ENCODE data around the gene CARS1.

Gene CARS1

DNA sequence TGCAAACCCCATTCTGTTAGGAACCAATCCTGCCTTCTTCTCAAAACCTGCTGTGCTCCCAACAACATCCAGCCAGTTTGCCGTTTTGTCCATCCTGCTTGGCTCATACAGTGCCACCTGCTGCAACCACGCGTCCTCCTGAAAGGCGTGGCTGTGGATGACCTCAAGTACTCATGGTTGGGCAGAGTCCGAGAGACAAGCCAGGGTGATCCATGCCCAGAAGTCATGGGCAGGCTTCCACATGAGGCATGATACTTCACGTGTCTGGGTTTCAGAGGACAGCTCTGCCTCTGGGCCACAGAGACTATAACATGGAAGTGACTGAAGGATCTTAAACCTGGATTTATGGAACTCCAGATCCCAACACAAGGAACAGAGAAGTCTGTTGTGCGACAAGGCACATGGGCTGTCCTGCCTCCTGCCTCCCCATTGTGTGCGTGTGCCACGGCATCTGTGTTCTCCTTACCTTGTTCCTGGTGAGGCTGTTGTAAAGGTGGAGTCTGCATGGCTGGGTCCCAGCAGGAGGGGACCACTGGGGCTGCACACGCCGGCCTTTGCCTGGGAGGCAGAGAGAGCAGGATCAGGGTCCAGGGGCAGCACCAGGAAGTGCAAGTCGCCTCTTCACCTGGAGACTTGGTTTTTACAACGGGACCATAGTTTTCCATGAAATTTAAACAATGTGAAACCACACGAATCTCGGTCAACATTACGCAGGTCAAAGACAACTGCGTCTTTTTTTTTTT is 15.4 kb downstream of the CARS1 start:
- DNase-seq (ENCODE audit: low read depth in 4 of 4, low spot score in 1 of 4) = no peak

- DNase-seq (ENCODE audit: low read depth in 4 of 4, low spot score in 1 of 4) = no peak
These were observed 16.3 kb downstream of the CARS1 start for GRCh38 chr11:3040881-3041280.

GRCh38 chr11:3037945-3038271 is 19.3 kb downstream of the CARS1 start:
- no peak for DNase-seq (ENCODE audit: low read depth in 4 of 4, low spot score in 1 of 4)

DNA sequence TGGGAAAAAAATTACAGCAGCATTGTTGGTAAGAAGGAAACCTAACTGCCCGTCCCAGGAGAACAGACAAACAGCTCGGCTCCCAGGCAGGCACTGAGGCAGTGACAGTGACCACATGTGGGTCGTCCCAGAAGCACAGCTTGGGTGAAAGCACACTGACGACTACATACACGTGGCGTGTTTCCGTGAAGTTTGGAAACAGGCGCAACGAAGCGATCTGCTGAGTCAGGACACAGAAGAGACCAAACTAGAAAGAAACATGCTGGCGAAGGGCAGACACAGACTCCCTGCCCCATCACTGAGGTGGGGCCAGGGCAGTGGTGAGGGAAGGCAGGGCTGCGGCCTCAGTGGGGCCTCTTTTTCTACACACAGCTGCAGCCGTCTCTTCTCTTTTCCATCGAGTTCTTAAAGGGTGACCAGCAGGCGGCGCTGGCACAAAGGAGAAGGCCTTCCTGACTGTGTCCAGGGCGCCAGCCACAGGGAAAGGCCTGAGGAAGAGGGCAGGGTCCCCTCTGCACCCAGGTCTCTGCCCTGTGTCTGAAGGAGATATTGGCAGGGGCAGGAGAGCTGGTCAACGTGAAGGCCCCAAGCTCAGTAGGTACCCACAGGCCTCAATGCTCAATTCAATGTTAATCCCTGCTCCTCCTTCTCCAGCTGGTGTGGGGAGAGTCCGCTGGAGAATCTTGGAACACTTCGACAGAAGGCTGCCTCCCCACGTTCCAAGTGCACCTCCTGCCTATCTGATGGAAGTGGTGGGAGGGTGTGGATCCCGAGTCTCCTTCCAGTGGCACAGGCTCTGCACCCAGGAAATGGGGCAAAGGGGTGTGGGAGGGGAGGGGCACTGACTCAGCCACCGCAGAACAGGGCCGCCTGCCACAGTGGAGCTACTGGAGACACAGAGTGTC is 19.9 kb downstream of the CARS1 start:
- no peak for DNase-seq (ENCODE audit: low read depth in 4 of 4, low spot score in 1 of 4)

GRCh38 chr11:3036419-3036818 is 20.8 kb downstream of the CARS1 start:
- no peak for DNase-seq (ENCODE audit: low read depth in 4 of 4, low spot score in 1 of 4)

GRCh38 chr11:3035333-3035732 is 21.9 kb downstream of the CARS1 start:
- no peak for DNase-seq (ENCODE audit: low read depth in 4 of 4, low spot score in 1 of 4)

DNA sequence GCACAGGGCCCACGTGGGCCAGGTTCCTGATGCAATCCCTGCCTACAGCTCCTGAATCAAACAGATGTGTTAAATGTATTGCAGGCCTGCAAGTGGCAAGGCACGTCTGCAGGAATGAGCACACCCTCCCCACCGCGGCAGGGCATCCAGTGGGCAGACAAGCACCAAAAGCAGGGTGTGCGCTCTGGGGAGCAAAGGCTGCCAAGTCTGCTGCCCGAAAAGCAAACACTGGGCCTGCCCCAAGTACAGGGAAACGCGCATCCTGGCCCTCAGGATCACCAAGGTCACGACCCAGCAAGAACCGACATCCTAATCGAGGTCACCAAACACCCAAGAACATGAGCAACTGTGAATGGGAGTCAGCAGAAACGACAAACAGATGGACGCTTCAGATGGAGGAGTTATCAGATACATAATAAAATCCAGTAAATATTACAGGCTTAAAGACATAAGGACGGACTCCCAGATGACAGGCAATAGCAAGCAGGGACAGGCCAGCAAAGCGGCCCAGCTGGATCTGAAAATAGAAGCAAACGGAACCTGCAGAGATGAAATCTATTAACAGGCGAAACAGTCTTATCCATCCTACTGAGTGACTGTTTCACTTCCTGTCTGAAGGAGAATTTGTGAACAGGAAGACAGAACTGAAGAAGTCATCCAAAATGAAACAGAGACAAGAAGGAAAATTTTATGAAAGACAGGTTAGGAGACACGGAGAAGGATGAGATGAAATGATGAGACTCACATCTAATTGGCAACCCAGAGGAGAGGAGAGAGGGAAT is 26.7 kb downstream of the CARS1 start:
- no peak for DNase-seq (ENCODE audit: low read depth in 4 of 4, low spot score in 1 of 4)

GRCh38 chr11:3028813-3029212 is 28.4 kb downstream of the CARS1 start:
- no peak for DNase-seq (ENCODE audit: low read depth in 4 of 4, low spot score in 1 of 4)

GRCh38 chr11:3026803-3027202 is 30.4 kb downstream of the CARS1 start:
- DNase-seq (ENCODE audit: low read depth in 4 of 4, low spot score in 1 of 4) = no peak

DNA sequence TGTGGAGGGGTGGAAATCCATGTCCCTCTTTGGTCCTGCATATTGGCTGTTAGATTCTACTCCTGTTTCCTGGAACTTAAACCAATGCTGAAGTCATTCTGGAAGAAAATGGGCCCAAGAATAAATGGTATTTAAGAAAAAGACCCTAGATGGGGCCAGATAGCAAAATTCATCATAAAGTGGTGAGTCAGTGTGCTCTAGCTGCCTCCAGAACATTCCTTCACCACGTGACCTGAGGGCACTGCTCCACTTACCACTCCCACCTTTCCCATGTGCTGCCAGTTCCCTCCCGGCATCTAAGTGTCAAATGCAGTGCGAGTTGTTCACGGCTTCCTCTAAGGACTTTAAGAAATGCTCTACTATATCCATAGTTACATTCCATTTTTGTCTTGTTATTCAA is 34.2 kb downstream of the CARS1 start:
- no peak for DNase-seq (ENCODE audit: low read depth in 4 of 4, low spot score in 1 of 4)

- no peak for DNase-seq (ENCODE audit: low read depth in 4 of 4, low spot score in 1 of 4)
These were observed 34.8 kb downstream of the CARS1 start for GRCh38 chr11:3022300-3022967.

DNA sequence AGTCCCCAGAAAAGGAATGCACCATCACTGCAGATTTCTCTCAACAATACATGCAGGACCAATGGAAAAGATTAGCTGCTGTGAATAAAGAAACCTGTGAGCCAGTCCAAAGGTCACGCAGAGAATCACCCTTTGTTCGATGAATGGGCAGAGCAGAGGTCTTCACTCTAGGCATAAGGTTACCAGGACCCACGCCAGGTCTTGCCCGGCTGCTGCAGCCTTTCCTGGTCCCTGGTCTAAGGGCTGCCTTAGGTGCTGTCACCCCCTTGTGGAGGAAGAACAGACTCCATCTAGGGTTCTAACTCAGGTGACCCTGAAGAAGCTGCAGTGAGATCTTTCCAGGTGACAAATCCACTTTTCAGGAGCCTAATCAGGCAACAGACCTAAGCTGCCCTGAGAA is 36.1 kb downstream of the CARS1 start:
- no peak for DNase-seq (ENCODE audit: low read depth in 4 of 4, low spot score in 1 of 4)

DNA sequence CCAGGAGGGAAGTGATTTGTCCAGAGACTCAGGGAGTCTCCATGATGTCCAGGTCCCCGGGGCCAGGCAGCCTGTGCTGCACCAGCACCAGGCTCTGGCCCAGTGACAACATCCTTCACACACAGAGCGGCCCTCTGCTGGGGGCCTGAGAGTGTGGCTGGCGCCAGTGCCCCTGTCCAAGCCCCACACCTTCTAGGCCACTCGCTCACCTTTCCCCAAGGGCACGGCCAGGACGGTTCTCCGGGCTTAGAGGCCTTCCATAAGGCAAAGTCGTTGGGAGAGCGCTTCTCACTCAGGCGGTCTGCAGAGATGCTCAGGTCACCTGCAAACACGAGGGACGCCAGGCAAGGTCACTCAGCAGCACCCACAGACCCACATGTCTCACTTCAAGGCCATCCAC is 37.2 kb downstream of the CARS1 start:
- no peak for DNase-seq (ENCODE audit: low read depth in 4 of 4, low spot score in 1 of 4)

GRCh38 chr11:3018596-3018995 is 38.6 kb downstream of the CARS1 start:
- DNase-seq (ENCODE audit: low read depth in 4 of 4, low spot score in 1 of 4) = no peak

DNA sequence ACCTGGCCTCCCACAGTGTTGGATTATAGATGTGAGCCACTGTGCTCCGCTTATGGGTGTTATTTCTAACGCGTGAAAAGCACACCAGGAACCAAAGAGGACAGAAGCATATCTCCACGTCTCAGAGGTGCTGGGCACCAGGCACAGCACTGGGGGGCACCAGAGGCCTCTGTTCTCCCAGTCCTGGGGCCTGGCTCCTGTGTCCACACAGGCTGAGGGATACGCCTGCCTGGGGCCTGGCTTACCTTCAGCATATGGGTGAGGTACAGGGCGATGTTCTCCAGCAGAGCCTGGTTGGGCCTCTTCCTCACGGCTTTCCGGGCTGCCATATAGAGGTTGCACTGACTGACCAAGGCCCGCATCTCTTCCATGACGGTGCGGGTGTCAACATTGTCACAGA is 40.4 kb downstream of the CARS1 start:
- no peak for DNase-seq (ENCODE audit: low read depth in 4 of 4, low spot score in 1 of 4)

DNA sequence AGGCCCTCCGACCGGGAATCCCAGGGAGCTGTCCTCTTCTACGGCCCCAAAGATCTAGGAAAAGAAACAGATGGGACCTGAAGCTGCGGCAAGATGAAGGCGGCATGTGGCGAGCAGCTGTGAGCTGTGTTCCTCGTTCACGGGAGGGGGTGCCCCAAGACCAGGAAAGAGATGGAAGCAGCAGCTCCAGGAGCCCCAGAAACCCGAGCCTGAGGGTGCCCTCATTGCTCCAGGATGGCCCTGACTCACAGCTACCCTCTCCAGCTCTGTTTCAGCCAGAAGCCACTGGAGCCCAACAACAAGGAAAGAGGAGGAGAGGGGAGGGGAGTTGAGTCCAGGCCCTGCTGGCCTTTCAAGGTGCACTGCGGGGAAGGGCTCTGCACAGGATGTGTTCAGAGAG is 41.4 kb downstream of the CARS1 start:
- no peak for DNase-seq (ENCODE audit: low read depth in 4 of 4, low spot score in 1 of 4)

DNA sequence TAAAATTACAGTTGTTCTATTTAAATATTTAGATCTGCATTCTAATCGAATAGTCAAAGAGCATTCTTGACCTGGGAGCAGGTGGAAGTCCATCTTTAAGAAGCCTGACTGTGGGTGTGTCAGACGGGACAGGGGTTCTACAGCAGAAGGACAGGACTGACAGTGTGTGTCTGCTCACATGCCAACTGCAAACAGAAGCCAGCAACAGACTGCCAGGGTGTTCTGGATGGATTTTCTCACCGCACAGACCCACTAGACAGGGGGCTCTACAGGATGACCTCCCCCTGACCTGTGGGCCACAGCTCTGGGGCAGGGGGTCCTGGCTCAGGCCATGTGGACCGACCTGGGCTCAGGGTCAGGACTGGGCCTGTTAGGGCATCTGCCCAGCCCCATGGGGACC is 42.3 kb downstream of the CARS1 start:
- no peak for DNase-seq (ENCODE audit: low read depth in 4 of 4, low spot score in 1 of 4)

DNA sequence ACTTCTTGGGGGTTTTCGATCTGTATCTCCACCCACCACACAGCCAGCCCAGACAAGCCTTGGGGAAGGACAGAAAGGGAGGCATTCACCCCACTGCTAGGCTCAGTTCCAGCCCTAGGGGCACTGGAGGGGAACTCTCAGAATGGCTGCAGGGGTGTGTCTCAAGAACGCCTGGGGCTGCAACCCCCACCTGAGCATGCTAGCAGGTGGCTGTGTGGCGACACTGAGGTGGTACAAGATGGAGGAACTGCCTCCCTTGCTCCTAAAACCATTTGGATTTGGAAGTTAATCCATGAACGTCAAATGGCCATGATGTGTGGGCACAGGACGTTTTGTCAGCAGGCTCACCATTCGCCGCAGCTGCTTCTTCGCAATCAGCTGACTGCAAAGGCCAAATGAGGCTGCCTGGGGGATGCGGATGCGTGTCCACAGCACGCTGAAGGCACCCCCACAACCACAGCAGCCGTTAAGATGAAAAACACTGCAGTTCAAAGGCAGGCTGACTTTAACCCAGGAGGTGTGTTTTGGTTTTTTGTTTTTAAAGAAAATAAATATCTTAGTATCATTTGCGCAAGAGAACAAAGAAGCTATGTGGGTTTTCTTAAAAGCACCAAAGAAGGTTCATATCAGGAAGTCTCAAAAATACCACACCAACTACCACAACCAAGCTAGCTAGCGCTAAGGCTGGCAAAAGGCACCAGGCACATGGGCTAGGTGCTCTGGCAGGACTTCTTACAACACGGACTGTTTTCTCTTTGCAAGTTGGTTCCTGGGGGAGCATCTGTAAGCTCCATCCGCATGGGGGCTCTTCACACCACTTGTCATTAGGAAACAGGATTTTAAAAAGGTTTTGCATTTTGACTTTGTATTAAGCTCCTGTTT is 42.9 kb downstream of the CARS1 start:
- DNase-seq (ENCODE audit: low read depth in 4 of 4, low spot score in 1 of 4) = no peak

DNA sequence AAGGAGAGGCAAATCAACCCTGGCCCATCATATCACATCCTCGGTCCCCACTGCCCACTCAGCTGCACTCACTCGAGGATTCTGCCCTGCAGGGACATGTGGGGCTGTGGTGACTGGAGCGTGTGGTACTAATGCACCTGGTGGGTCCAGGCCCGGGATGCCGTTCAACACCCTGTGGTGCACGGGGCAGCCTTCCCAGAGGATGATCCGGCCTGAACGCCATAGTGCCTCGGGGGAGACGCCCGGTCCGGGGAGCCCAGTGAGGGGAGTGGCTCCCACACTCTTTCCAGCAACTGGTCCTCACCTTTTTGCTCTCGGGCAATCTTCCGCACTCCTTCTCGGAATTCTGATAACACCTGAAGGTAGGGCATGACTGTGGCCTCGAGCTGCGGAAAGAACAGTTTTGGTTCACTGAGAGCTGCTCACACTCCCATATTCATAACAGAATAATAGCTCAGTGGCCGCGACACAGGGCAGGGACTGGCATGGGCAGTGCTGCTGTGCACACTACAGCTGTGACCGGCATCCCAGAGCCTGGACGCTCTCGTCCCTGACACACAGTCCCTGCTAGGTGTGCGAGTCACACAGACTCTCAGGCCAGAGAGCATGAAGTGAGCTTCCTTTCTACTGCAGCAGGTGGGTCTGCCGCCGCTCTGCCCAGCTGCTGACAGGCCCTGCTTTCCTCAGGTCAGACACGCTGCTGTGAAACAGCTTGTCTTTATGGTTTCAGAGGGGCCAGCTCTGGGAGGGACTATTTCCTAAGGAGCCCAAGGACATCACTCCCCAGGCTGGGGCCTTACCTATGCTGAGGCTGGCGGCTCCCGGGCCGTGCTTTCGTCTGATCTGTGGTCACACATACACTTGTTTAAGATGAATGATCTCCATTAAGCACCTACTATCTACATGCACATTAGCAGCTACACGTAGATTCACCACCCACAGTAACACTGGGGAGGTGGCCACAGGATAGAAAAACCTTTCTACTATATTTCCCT is 45.0 kb downstream of the CARS1 start:
- no peak for DNase-seq (ENCODE audit: low read depth in 4 of 4, low spot score in 1 of 4)
